Measurements from ENCODE around the gene CLDN22.

- TF ChIP-seq, protein P1, sequence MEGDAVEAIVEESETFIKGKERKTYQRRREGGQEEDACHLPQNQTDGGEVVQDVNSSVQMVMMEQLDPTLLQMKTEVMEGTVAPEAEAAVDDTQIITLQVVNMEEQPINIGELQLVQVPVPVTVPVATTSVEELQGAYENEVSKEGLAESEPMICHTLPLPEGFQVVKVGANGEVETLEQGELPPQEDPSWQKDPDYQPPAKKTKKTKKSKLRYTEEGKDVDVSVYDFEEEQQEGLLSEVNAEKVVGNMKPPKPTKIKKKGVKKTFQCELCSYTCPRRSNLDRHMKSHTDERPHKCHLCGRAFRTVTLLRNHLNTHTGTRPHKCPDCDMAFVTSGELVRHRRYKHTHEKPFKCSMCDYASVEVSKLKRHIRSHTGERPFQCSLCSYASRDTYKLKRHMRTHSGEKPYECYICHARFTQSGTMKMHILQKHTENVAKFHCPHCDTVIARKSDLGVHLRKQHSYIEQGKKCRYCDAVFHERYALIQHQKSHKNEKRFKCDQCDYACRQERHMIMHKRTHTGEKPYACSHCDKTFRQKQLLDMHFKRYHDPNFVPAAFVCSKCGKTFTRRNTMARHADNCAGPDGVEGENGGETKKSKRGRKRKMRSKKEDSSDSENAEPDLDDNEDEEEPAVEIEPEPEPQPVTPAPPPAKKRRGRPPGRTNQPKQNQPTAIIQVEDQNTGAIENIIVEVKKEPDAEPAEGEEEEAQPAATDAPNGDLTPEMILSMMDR (conservative IDR thresholded peaks at IDR 0.05; ENCODE audit: low read depth, low read length): no peak
- TF ChIP-seq EZH2 (IDR thresholded peaks at IDR 0.05; ENCODE audit: borderline replicate concordance, low read depth, low read length, poor library complexity, severe bottlenecking): no peak
These were observed 35.1 kb downstream of the CLDN22 start for GRCh38 chr4:183284965-183285364.
